OCI-LY1 (cell line): ENCODE results near the gene RAB11B.
"Not testable (repeated sequence)": the region's sequence is repeated elsewhere in the genome, so short reads cannot be mapped to it uniquely, and the experiment has no call there.

Experiments
- EZH2 ChIP-seq: fragments of 200-600 bp; sonication (generic), shearing (Covaris generic); IDR thresholded peaks from 2 replicates; pipeline ENCODE4 v1.8.0; 2017; ENCODE audit warnings: borderline replicate concordance, mixed run types, mild to moderate bottlenecking, antibody characterized with exemption, low read length, moderate library complexity, mixed read lengths
- TF ChIP-seq, protein P1 (sequence below): fragments of 200-600 bp; sonication (generic), shearing (Covaris generic); IDR thresholded peaks from 2 replicates; pipeline ENCODE4 v1.5.1; 2017; ENCODE audit warnings: mild to moderate bottlenecking, antibody characterized with exemption, low read length, moderate library complexity, mixed read lengths

DNA sequence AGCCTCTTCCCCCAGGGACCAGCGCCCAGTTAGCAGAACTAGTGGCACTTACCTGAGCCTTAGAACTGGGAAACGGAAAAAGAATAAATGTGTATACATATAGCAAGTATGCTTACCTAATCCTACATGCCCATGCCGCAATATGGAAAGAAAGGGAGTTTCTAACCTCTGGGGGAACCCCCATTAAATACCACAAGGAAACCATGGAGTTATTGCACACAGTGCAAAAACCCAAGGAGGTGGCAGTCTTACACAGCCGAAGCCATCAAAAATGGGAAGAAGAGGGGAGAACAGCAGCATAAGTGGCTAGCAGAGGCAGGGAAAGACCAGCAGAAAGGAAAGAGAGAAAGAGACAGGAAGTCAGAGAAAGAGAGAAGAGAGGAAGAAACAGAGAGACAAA, 5.6 kb upstream of the RAB11B start:
- TF ChIP-seq, protein P1, sequence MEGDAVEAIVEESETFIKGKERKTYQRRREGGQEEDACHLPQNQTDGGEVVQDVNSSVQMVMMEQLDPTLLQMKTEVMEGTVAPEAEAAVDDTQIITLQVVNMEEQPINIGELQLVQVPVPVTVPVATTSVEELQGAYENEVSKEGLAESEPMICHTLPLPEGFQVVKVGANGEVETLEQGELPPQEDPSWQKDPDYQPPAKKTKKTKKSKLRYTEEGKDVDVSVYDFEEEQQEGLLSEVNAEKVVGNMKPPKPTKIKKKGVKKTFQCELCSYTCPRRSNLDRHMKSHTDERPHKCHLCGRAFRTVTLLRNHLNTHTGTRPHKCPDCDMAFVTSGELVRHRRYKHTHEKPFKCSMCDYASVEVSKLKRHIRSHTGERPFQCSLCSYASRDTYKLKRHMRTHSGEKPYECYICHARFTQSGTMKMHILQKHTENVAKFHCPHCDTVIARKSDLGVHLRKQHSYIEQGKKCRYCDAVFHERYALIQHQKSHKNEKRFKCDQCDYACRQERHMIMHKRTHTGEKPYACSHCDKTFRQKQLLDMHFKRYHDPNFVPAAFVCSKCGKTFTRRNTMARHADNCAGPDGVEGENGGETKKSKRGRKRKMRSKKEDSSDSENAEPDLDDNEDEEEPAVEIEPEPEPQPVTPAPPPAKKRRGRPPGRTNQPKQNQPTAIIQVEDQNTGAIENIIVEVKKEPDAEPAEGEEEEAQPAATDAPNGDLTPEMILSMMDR, result not testable (repeated sequence)
- not testable (repeated sequence) for TF ChIP-seq EZH2
